HFFc6 (cell line): ENCODE data around the gene KIF9. TPM values are rescaled to one million over a fixed set of nuclear protein-coding genes. Genes with fewer than 3 reads are reported as not detected.
"Not testable (repeated sequence)": the region's sequence is repeated elsewhere in the genome, so short reads cannot be mapped to it uniquely, and the experiment has no call there.

ENCODE experiments used
- DNase-seq: peaks from one replicate; pipeline ENCODE4 v3.0.0-alpha.2; 2018
- H3K27ac Mint-ChIP-seq: 2 replicates; pipeline ENCODE4 v1.8.0; 2020; ENCODE audit warnings: mild to moderate bottlenecking, mixed read lengths
- H3K27me3 Mint-ChIP-seq: 2 replicates; pipeline ENCODE4 v1.8.0; 2021; ENCODE audit warnings: mild to moderate bottlenecking, moderate library complexity, mixed read lengths; ENCODE audit not compliant: insufficient read depth
- H3K36me3 Mint-ChIP-seq: 2 replicates; pipeline ENCODE4 v1.8.0; 2021; ENCODE audit warnings: low read depth, mixed read lengths
- H3K4me1 Mint-ChIP-seq: 2 replicates; pipeline ENCODE4 v1.8.0; 2020; ENCODE audit warnings: low read depth, mixed read lengths
- H3K4me3 Mint-ChIP-seq: 2 replicates; pipeline ENCODE4 v1.8.0; 2020; ENCODE audit warnings: mild to moderate bottlenecking, moderate library complexity, mixed read lengths
- H3K9me3 Mint-ChIP-seq: 2 replicates; pipeline ENCODE4 v1.8.0; 2020; ENCODE audit warnings: mild to moderate bottlenecking, mixed read lengths
- total RNA-seq, 6 experiments: library from RNA; stranded (reverse); fragmentation: NEBNext Ultra II Directional; extraction: Animal tissue kit (Norgen Biotek cat#: 25700); gene quantifications; 2 replicates in 1 of 6; 3 replicates in 5 of 6; pipeline ENCODE4 v1.2.3, GENCODE V29; 2021
- TF ChIP-seq, protein P1 (sequence below): fragments of 200-600 bp; sonication (generic); IDR thresholded peaks from 2 replicates; pipeline ENCODE4 v1.5.0; 2021; ENCODE audit warnings: antibody characterized with exemption, mild to moderate bottlenecking

KIF9 gene
- total RNA-seq, 6 experiments from 2014 or later: 5.0 to 8.6 (median 5.7) TPM

DNA sequence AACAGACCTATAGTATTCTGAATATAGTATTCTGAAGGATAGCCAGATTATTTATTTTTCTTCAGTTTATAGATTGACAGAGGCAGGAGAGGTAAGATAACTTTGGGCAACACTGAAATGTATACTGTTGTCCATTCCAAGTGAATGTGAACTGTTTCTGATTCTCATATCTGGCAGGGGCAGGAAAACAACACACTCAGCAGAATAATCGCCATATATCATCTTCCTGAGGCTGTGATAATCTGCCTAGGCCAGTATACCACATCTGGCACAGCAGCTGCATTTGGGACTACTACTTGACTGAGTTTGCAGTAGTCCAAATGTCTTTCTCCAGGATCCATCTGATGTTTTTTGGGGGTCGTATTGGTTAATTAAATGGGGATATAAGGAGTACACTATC is 96.3 kb downstream of the KIF9 start:
- TF ChIP-seq, protein P1, sequence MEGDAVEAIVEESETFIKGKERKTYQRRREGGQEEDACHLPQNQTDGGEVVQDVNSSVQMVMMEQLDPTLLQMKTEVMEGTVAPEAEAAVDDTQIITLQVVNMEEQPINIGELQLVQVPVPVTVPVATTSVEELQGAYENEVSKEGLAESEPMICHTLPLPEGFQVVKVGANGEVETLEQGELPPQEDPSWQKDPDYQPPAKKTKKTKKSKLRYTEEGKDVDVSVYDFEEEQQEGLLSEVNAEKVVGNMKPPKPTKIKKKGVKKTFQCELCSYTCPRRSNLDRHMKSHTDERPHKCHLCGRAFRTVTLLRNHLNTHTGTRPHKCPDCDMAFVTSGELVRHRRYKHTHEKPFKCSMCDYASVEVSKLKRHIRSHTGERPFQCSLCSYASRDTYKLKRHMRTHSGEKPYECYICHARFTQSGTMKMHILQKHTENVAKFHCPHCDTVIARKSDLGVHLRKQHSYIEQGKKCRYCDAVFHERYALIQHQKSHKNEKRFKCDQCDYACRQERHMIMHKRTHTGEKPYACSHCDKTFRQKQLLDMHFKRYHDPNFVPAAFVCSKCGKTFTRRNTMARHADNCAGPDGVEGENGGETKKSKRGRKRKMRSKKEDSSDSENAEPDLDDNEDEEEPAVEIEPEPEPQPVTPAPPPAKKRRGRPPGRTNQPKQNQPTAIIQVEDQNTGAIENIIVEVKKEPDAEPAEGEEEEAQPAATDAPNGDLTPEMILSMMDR: no peak
- no peaks in the 10 kb centered on the region for H3K4me1 Mint-ChIP-seq
- peaks cover 3% of the 10 kb centered on the region for H3K27me3 Mint-ChIP-seq
- no peaks in the 10 kb centered on the region for H3K36me3 Mint-ChIP-seq
- no peak for DNase-seq
- no peak overlapping the region for H3K4me3 Mint-ChIP-seq
- no peaks in the 10 kb centered on the region for H3K9me3 Mint-ChIP-seq
- no peak overlapping the region for H3K27ac Mint-ChIP-seq

DNA sequence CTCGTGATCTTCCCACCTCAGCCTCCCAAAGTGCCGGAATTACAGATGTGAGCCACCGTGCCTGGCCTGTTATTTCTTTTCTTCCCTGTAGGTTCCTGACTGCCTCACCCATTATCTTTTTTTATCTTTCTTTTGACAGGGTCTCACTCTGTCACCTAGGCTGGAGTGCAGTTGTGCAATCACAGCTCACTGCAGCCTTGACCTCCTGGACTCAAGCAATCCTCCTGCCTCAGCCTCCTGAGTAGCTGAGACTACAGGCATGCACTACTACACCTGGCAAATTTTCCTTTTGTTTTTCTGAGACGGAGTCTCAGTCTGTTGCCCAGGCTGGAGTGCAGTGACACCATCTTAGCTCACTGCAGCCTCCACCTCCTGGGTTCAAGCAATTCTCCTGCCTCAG is 100.9 kb downstream of the KIF9 start:
- H3K27me3 Mint-ChIP-seq, H3K4me1 Mint-ChIP-seq, DNase-seq, H3K4me3 Mint-ChIP-seq, H3K9me3 Mint-ChIP-seq, H3K36me3 Mint-ChIP-seq, H3K27ac Mint-ChIP-seq: not testable (repeated sequence)

DNA sequence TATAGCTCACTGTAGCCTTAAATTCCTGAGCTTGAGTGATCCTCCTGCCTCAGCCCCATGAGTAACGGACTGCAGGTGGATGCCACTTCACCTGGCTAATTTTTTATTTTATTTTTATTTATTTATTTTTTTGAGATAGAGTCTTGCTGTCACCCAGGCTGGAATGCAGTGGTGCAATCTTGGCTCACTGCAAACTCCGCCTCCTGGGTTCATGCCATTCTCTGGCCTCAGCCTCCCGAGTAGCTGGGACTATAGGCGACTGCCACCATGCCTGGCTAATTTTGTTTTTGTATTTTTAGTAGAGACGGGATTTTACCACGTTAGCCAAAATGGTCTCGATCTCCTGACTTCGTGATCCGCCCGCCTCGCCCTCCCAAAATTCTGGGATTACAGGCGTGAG is 102.6 kb downstream of the KIF9 start:
- H3K4me1 Mint-ChIP-seq, H3K27me3 Mint-ChIP-seq, H3K36me3 Mint-ChIP-seq, H3K4me3 Mint-ChIP-seq, H3K27ac Mint-ChIP-seq, H3K9me3 Mint-ChIP-seq, DNase-seq: not testable (repeated sequence)

Other genes with a start within 250 kb of the KIF9 start
- 10 to 100 TPM; 26.7 to 33.7 (median 30.8) TPM for gene SETD2, start 118.7 kb downstream of the KIF9 start, total RNA-seq
- 10 to 100 TPM; 26.6 to 34.5 (median 28.5) TPM for gene KLHL18, start 145 bp upstream of the KIF9 start, total RNA-seq
- gene PTPN23, start 98.2 kb upstream of the KIF9 start, total RNA-seq: 10 to 100 TPM; 43.1 to 50.0 (median 48.6) TPM
- gene SCAP, start 193.1 kb upstream of the KIF9 start, total RNA-seq: 10 to 100 TPM; 48.3 to 63.3 (median 54.9) TPM
- 10 to 100 TPM; 30.4 to 36.2 (median 34.5) TPM for gene ELP6, start 230.9 kb upstream of the KIF9 start, total RNA-seq